Gastrocnemius medialis (tissue), 4 donors: ENCODE results near the gene GABBR2. TPM values are rescaled to one million over a fixed set of nuclear protein-coding genes. Genes with fewer than 3 reads are reported as not detected.

Source experiments
- ATAC-seq, 2 donors: fragments of 150-250 bp; one replicate each; pipeline ENCODE4 v1.9.1; 2016
- DNase-seq, 2 donors: peaks; one replicate each; pipeline ENCODE4 v3.0.0-alpha.2; 2019
- H3K27ac ChIP-seq, 4 donors: fragments of 200-600 bp; sonication (generic); 1 replicate in 1 of 4; 2 replicates in 3 of 4; pipeline ENCODE4 v1.5.1; 2016 to 2018; ENCODE audit warnings: mild to moderate bottlenecking in 2 of 4, moderate library complexity in 1 of 4
- H3K27me3 ChIP-seq, 3 donors: fragments of 200-600 bp; sonication (generic) in 2 of 3; 1 replicate in 1 of 3; 2 replicates in 2 of 3; pipeline versions ENCODE4 v1.5.1 to v1.6.0; 2016 to 2019; ENCODE audit warnings: mild to moderate bottlenecking in 1 of 3, moderate library complexity in 1 of 3
- H3K36me3 ChIP-seq, 2 donors: fragments of 200-600 bp; sonication (generic) in 1 of 2; one replicate each; pipeline ENCODE4 v1.5.1; 2017 to 2018
- H3K4me1 ChIP-seq, 2 donors: fragments of 200-600 bp; sonication (generic) in 1 of 2; one replicate each; pipeline ENCODE4 v1.5.1; 2016 to 2017; ENCODE audit warnings: mild to moderate bottlenecking in 2 of 2
- H3K4me3 ChIP-seq, 4 donors: fragments of 200-600 bp; sonication (generic) in 3 of 4; 1 replicate in 1 of 4; 2 replicates in 3 of 4; pipeline ENCODE4 v1.5.1; 2016 to 2019; ENCODE audit warnings: mild to moderate bottlenecking in 2 of 4
- H3K9me3 ChIP-seq, 3 donors: fragments of 200-600 bp; sonication (generic) in 2 of 3; 1 replicate in 1 of 3; 2 replicates in 2 of 3; pipeline ENCODE4 v1.5.1; 2016 to 2019
- POLR2A ChIP-seq, 2 donors: fragments of 450-650 bp; IDR thresholded peaks; one replicate each; pipeline ENCODE4 v1.6.1; 2017; ENCODE audit warnings: antibody characterized with exemption in 2 of 2, mild to moderate bottlenecking in 2 of 2, moderate library complexity in 2 of 2
- in situ Hi-C, 4 donors: fragments of 200-750 bp; cut with MboI; loops; one replicate each; pipeline versions ENCODE4 v1.15.0 to v1.8.0; 2017; ENCODE audit warnings: low sequenced_read_pairs in 4 of 4
- intact Hi-C: fragments of 100-400 bp; cut with DNase I; formaldehyde crosslinking; loops from one replicate; pipeline ENCODE4 v1.15.1; 2023; ENCODE audit warnings: low total_unique reads
- total RNA-seq, 4 donors: library from RNA; depleted of rRNA; stranded (reverse); fragments of >200 nt; gene quantifications; one replicate each; pipeline versions ENCODE4 v1.1.0 to v1.2.3, GENCODE V29; 2016
- TF ChIP-seq, protein P1 (sequence below), 5 experiments: fragments of 450-650 bp in 3 of 5; fragments of 200-600 bp in 2 of 5; sonication (generic) in 2 of 5; IDR thresholded peaks in 4 of 5; conservative IDR thresholded peaks in 1 of 5; 1 replicate in 4 of 5; 2 replicates in 1 of 5; pipeline ENCODE4 v1.5.1; 2016 to 2019; ENCODE audit warnings: antibody characterized with exemption in 5 of 5, mild to moderate bottlenecking in 3 of 5, moderate library complexity in 3 of 5

GABBR2 gene
- total RNA-seq, 4 donors from 2014 or later, result 0.46 to 0.80 TPM; not detected in 2

DNA sequence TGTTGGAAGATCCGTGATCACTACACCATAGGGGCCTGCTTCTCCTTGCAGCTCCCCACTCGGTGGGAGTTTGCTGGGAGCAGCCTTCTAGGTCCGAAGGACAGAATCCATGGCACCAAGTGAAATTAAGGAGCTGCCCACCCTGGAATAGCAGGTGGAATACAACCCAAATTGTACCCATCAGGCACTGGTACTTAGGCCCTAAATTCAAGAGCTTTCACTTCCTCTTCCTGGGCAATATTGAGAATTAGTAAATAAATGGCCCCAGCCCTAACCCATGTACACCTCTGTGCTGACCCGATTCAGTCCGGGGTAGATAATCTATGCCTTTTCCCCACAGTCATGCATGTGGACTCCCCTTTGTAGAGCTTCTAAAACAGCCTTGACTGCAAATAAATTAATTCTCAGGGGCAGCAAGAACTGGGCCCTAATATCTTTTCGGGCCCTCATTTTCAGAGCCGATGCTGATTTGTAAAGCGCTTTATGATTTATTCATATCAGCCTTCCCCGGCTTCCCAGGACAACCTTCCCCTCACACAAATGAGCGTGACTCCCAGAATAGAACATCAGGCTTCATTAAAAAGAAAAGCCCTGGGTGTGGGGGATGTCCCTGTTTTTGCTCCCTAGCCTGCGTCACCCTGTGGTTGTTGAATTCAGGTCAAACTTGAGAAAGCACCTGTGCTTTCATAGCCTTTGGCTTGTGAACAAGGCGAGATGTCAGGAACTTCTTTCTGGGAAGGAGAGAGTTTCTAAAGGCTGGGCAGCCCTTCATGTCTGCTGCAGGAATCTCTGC lies 327.2 kb downstream of the GABBR2 start:
- in situ Hi-C loops (no loop called here), intact Hi-C loops (no loop called here)
- no peak overlapping the region for H3K4me3 ChIP-seq
- no peaks in the 10 kb centered on the region for H3K36me3 ChIP-seq
- H3K9me3 ChIP-seq, result no peaks in the 10 kb centered on the region
- ATAC-seq (no peak), DNase-seq (no peak)
- H3K4me1 ChIP-seq, result no peaks in the 10 kb centered on the region
- no peak for TF ChIP-seq POLR2A (IDR thresholded peaks at IDR 0.05)
- TF ChIP-seq, protein P1, sequence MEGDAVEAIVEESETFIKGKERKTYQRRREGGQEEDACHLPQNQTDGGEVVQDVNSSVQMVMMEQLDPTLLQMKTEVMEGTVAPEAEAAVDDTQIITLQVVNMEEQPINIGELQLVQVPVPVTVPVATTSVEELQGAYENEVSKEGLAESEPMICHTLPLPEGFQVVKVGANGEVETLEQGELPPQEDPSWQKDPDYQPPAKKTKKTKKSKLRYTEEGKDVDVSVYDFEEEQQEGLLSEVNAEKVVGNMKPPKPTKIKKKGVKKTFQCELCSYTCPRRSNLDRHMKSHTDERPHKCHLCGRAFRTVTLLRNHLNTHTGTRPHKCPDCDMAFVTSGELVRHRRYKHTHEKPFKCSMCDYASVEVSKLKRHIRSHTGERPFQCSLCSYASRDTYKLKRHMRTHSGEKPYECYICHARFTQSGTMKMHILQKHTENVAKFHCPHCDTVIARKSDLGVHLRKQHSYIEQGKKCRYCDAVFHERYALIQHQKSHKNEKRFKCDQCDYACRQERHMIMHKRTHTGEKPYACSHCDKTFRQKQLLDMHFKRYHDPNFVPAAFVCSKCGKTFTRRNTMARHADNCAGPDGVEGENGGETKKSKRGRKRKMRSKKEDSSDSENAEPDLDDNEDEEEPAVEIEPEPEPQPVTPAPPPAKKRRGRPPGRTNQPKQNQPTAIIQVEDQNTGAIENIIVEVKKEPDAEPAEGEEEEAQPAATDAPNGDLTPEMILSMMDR (IDR thresholded peaks at IDR 0.05 in 4 of 5, conservative IDR thresholded peaks at IDR 0.05 in 1 of 5), result no peak
- H3K27me3 ChIP-seq, result no peaks in the 10 kb centered on the region
- H3K27ac ChIP-seq, result no peak overlapping the region

DNA sequence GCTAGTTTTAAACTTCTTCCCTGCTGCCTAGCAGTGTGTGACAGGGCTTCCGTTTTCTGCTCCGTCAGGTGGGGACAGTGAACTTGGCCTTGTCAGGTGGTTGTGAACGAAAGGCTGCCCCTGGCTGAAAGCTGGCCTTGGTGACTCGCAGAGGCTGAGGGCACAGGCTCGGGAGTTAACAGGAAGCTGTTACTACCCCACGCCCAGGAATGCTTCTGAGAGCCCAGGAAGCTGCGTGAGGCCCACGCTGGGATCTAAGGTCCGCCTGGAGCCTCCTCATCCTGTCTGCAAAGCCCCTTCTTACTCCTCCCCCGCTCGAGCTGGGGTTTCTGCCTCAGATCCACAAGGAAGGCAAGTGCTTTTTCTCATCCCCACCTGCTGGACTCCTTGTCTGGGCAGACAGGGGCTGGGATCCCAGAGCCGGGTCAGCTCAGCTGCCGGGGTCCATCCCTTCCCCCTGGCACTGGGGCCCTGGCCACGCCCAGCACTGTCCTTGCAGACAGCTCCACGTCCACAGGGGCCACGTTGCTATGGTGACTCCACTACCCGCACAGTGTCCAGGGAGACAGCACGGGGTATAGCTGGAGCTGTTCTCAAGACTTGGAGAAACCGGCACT lies 328.6 kb downstream of the GABBR2 start:
- intact Hi-C loops (no loop called here), in situ Hi-C loops (no loop called here)
- Histone ChIP-seq H3K4me1 (no peaks in the 10 kb centered on the region), H3K36me3 (no peaks in the 10 kb centered on the region), H3K4me3 (no peak overlapping the region), H3K27me3 (no peaks in the 10 kb centered on the region), H3K9me3 (no peaks in the 10 kb centered on the region), H3K27ac (no peak overlapping the region)
- TF ChIP-seq, protein P1 (IDR thresholded peaks at IDR 0.05 in 4 of 5, conservative IDR thresholded peaks at IDR 0.05 in 1 of 5), result no peak
- TF ChIP-seq POLR2A (IDR thresholded peaks at IDR 0.05), result no peak
- ATAC-seq, result no peak
- DNase-seq, result no peak

DNA sequence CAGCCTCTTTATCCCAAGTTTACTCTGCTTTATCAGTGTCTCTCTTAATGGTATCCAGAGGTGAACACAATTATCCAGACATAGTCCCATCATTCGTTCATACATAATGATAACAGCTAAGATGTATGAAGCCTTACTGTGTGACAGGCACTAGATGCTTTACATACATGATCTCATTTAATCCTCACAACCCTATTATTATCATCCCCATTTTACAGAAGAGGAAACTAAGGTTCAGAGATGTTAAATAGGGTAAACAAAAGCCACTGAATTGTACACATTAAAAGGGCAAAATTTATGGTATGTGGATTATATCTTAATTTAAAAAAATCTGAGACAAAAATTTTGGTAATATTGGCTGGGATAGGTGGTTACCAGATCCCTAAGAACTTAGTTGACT lies 329.2 kb downstream of the GABBR2 start:
- no peaks in the 10 kb centered on the region for H3K4me1 ChIP-seq
- in situ Hi-C loops, result no loop called here
- no peak overlapping the region for H3K27ac ChIP-seq
- ATAC-seq (no peak), DNase-seq (no peak)
- TF ChIP-seq POLR2A (IDR thresholded peaks at IDR 0.05), result no peak
- TF ChIP-seq, protein P1 (IDR thresholded peaks at IDR 0.05 in 4 of 5, conservative IDR thresholded peaks at IDR 0.05 in 1 of 5), result no peak
- H3K36me3 ChIP-seq, result no peaks in the 10 kb centered on the region
- H3K9me3 ChIP-seq, result no peaks in the 10 kb centered on the region
- H3K27me3 ChIP-seq, result no peaks in the 10 kb centered on the region
- no peak overlapping the region for H3K4me3 ChIP-seq
- intact Hi-C loops, result no loop called here

DNA sequence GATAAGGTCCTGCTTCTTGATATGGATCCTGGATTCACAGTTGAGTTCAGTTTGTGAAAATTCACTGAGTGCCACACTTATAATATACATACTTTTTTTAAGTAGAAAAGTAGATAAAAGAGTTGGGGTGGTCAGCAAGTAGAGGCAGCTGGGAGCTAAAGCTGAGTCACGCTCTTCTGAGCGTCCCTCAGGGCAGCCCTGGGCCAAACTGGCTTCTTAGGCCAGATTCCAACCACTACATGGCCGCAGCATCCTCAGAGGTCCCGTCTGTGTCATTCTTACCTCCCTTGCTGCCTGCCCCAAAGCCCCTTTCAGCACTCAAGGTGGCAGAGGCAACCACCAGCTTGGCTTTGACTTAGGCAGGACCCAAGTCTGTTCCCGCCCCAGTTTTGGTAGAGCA lies 329.9 kb downstream of the GABBR2 start:
- ATAC-seq (no peak), DNase-seq (no peak)
- H3K27ac ChIP-seq, result no peak overlapping the region
- no peak overlapping the region for H3K4me3 ChIP-seq
- no peak for TF ChIP-seq POLR2A (IDR thresholded peaks at IDR 0.05)
- TF ChIP-seq, protein P1 (IDR thresholded peaks at IDR 0.05 in 4 of 5, conservative IDR thresholded peaks at IDR 0.05 in 1 of 5), result no peak
- no peaks in the 10 kb centered on the region for H3K4me1 ChIP-seq
- intact Hi-C loops (no loop called here), in situ Hi-C loops (no loop called here)
- H3K27me3 ChIP-seq, result no peaks in the 10 kb centered on the region
- H3K9me3 ChIP-seq, result no peaks in the 10 kb centered on the region
- no peaks in the 10 kb centered on the region for H3K36me3 ChIP-seq
